Amniotic stem cell (primary cell): ENCODE data around the gene BCKDHA.
"Not testable (repeated sequence)": the region's sequence is repeated elsewhere in the genome, so short reads cannot be mapped to it uniquely, and the experiment has no call there.

ENCODE experiments used
- DNase-seq: peaks from one replicate; lab custom pipeline; 2025; lab: John Stamatoyannopoulos, UW

Gene BCKDHA

DNA sequence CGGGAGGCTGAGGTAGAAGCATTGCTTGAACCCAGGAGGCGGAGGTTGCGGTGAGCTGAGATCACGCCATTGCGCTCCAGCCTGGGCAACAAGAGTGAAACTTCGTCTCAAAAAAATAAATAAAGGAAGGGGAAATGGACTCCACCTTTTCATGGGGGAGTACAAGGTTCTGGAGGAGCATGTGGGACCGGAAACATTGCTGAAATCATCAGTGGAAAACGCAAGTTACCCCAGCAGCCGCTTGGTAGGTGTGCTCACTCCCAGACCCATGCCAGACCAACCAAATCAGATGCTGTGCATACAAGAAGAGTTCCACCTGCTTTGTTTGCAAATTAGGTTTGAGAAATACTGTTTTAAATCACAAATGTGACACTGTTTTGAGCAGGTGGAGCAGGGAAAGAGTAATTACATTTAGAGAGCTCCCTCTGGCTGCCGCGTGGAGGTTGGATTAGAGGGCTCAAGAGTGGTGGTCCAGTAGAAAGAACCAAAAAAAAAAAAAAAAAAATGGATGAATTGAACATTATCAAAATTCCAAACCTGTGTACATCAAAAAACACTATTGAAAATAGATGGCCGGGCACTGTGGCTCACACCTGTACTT lies 50.2 kb downstream of the BCKDHA start:
- no peak for DNase-seq

DNA sequence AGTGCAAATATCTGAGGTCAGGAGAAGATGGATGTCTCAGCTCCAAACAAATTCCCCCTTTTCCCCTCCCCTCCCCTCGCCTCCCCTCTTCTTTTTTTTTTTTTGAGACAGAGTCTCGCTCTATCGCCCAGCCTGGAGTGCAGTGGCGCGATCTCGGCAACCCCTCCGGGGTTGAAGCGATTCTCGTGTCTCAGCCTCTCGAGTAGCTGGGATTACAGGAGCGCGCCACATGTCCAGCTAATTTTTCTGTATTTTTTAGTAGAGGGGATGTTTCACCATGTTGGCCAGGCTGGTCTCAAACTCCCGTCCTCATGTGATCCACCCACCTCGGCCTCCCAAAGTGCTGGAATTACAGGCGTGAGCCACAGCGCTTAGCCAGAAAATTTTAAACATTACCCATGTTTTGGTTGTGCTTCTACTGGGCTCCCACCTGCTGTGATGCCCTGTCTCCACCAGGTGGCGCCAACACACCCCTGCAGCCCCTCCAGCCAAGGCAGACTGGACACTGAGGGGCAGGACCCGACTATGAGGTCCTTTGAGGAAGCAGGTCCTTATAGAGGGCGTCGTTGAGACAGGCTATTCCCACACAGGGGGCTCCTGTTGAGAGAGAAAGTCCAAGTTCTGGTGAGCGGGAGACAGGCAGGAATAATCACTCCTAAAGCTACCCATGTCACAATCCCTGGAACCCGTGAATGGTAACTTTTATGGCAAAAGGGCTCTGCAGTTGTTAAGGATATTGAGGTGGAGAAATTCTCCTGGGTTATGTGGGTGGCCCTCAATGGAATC lies 51.7 kb downstream of the BCKDHA start:
- DNase-seq = no peak

DNA sequence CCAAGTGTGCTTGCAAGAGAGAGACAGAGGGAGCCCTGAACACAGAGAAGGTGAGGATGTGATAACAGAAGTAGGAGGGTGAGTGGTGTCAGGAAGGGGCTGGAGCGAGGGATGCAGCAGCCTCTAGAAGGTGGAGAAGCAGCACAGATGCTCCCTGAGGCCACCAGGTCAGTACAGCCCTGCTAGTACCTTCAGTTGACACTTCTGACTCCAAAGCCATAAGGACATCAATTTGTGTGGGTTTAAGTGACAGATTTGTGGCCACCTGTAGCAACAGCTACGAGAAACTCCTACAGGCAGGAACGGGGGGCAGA lies 52.2 kb downstream of the BCKDHA start:
- DNase-seq = no peak

DNA sequence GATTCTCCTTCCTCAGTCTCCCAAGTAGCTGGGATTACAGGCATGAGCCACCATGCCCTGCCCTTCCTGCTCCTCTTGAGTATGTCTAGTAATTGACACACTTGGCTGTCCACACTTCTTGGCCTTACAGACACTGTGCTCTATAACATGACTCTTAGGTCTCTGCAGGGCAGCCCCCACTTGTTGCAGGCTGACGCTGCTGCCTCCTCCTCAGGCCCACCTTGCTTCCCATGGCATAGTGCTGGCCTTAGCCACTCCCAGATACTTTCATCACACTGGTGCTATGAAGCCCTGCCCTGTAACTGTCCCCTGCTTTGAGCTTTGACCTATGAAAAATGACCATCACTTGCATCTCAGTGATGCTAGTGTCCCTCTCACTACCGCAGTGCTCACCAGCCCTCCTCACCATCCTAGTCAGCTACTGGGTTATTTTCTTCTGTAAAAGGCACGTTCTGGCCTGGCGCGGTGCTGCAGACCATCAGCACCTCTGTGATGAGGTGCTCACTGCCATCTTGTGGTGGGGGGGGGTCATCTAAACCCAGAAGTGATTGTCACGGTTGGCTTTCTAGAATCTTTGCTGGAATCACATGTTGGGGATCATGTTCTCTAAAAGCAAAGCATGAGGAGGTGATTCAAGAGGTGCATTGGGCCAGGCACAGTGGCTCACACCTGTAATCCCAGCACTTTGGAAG lies 55.1 kb downstream of the BCKDHA start:
- DNase-seq = no peak

DNA sequence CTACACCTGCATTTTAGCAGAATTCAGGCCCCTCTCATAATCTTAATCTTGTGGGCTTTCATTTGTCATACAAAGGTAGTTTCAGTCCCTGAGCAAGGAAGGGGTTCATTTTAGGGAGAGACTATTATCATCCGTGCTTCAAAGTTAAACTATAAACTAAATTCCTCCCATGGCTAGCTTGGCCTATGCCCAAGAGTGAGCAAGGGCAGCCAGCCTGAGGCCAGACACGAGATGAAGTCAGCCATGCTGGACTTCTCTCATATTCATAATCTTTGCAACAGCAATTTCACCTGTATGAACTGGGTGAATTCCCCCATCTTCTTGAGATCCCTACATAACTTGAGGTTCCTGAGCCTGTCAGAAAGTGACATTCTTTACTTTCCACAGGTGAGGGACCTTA lies 58.3 kb downstream of the BCKDHA start:
- DNase-seq = no peak

DNA sequence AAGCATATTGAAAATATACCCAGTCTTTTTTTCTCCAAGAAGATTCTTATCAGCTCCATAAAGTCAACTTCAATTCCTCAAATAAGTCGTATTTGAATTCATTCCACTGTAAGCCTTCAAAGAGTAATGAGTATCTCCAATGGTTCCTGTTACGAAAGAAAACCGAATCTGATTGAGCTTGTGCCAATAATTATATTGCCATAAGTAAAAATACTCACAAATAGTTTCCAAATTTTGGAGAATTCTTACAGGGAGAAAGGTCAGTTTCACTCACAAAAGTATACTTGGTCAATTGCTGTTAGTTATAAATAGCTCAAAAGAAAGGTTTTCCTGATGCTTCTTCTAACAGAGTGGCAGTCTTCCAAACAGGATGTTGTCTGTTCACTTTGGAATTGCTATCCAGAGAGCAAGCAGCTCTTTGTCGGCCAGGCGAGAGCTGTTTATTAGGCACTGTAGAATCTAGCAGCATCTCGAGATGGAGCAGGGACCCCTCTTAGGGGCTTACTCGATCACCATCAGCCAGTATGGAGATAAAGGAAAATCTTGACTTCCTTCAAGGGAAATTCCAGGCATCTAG lies 58.8 kb downstream of the BCKDHA start:
- DNase-seq = no peak

DNA sequence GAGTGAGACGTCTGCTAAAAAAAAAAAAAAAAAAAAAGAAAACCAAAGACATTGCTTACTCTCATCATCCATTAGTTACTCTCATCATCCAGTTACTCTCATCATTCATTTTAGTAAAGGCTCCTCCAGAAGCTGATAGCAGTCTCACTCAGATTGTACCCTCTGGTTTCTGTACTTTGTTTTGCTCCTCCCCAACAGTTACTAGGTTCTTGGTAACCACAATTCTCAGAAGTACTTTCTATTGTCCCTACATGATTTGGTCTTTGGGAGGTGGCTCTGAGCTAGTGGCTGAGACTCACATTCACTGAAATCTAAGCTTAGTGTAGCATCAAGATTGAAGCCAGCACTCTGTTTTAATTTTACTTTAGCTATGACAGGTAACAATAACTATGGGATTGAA lies 59.6 kb downstream of the BCKDHA start:
- no peak for DNase-seq

DNA sequence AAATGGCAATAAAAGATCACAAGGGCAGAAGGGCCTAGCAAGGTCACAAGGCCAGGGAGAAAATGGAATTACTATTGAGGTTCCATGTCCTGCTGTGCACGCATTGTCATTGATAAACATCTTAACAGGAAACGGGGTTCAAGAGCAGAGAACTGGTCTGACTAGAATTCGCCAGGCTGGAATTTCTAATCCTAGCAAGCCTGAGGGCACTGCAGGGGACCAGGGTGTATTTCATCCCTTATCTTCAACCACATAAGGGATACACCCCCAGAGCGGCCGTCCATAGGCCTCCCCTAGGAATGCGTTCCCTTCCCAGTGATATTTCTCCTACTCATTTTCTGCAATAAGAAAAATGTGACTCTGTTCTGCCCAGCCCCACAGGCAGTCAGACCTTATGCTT lies 64.9 kb downstream of the BCKDHA start:
- no peak for DNase-seq

DNA sequence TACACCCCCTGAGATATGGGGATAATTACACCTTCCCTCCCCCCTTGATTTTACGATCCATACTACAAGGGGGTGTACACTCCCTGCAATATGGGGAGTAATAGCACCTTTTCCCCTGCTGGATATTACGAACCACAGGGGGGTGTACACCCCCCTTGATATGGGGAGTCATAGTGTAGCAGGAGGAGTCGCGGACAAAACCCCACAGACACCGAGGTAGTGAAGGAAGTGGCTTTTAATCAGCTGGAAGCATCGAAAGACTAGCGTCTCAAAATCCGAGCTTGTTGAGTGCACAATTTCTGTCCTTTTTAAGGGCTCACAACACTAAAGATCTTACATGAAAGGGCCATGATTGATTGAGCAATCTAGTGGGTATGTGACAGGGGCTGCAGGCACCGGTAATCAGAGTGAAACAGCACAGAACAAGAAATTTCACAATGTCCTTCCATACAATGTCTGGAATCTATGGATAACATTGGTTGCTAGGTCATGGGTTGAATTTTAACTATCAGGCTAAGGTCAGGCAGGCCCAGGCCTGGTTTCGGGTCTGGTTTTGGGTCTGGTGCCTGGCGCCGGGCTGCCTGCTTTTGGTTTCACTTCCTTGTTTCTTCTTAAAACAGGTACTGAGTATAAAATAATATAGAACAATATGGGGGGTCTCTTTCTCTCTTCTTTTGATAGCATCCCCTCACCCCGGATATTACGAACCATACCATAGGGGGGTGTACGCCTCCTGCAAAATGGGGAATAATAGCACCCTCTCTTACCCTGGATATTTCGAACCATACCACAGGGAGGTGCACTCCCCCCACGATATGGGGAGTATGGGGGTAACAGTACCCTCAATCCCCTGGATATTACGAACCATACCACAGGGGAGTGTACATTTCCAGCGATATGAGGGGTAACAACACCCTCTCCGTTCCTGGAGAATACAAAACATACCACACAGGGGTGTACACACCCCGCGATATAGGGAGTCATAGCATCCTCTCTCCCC lies 65.9 kb downstream of the BCKDHA start:
- DNase-seq = not testable (repeated sequence)
